ENCODE measurements around the gene FXYD2.

GRCh38 chr11:117868088-117868487, 43.5 kb upstream of the FXYD2 start:
- TF ChIP-seq CTCF (IDR thresholded peaks at IDR 0.05; ENCODE audit: extremely low read depth in 1 of 2, insufficient read depth in 1 of 2, low read depth in 1 of 2, low read length in 2 of 2) (no peak), MAX (IDR thresholded peaks at IDR 0.05; ENCODE audit: insufficient read depth, insufficient read length) (no peak), FOS (IDR thresholded peaks at IDR 0.05; ENCODE audit: borderline replicate concordance, insufficient read depth, low read length) (no peak), EZH2 (IDR thresholded peaks at IDR 0.05; ENCODE audit: borderline replicate concordance, low read depth, low read length, severe bottlenecking) (no peak), POLR2AphosphoS5 (IDR thresholded peaks at IDR 0.05; ENCODE audit: insufficient read depth, low read depth, low read length) (no peak)

All from endothelial cell of umbilical vein (primary cell).